CD4-positive, alpha-beta T cell (primary cell): Measurements from ENCODE around the gene PGM5. TPM values are rescaled to one million over a fixed set of nuclear protein-coding genes. Genes with fewer than 3 reads are reported as not detected.

ENCODE experiments used
- ATAC-seq: fragments of 200-7000 bp; cut with Tn5 transposase; one replicate; pipeline ENCODE4 v1.10.0; 2022; ENCODE audit warnings: mild to moderate bottlenecking; ENCODE audit not compliant: poor library complexity
- CTCF ChIA-PET: fragments of 350-600 bp; sonication (Branson Sonifier 250); formaldehyde crosslinking; loops from one replicate; lab custom pipeline; 2021; ENCODE audit warnings: antibody characterized with exemption, inconsistent platforms; lab: Charles Lee
- POLR2A ChIA-PET: fragments of 350-600 bp; sonication (Branson Sonifier 250); formaldehyde crosslinking; loops from one replicate; lab custom pipeline; 2021; ENCODE audit warnings: antibody characterized with exemption, inconsistent platforms; lab: Charles Lee
- DNase-seq, 14 experiments: peaks; one replicate each; pipeline ENCODE4 v3.0.0-alpha.2; 2013 to 2020; ENCODE audit warnings: mixed read lengths in 2 of 14
- H3K27ac ChIP-seq, 2 donors: one replicate each; pipeline versions ENCODE4 v1.5.1 to v1.7.0; 2013; ENCODE audit warnings: low read length in 2 of 2, low read depth in 1 of 2, mild to moderate bottlenecking in 1 of 2
- H3K27me3 ChIP-seq, 2 experiments: 1 replicate in 1 of 2; 2 replicates in 1 of 2; pipeline versions ENCODE4 v1.6.1 to v1.7.0; 2013; ENCODE audit warnings: low read length in 2 of 2, control low read depth in 1 of 2, mild to moderate bottlenecking in 1 of 2, moderate library complexity in 1 of 2; ENCODE audit not compliant: insufficient read depth in 2 of 2, control insufficient read depth in 1 of 2
- H3K36me3 ChIP-seq: one replicate; pipeline ENCODE4 v1.6.1; 2013; ENCODE audit warnings: low read length, control low read depth; ENCODE audit not compliant: insufficient read depth
- H3K4me1 ChIP-seq: one replicate; pipeline ENCODE4 v1.6.1; 2013; ENCODE audit warnings: low read length, control low read depth; ENCODE audit not compliant: insufficient read depth
- H3K4me3 ChIP-seq: one replicate; pipeline ENCODE4 v1.5.1; 2013; ENCODE audit warnings: mild to moderate bottlenecking, low read length, moderate library complexity
- H3K9me3 ChIP-seq, 2 experiments: 1 replicate in 1 of 2; 2 replicates in 1 of 2; pipeline versions ENCODE4 v1.6.1 to v1.7.0; 2013; ENCODE audit warnings: low read length in 2 of 2, mild to moderate bottlenecking in 2 of 2, control low read depth in 1 of 2, moderate library complexity in 1 of 2; ENCODE audit not compliant: control insufficient read depth in 1 of 2, insufficient read depth in 1 of 2
- H3K27ac Mint-ChIP-seq: one replicate; pipeline ENCODE4 v1.8.0; 2020; ENCODE audit warnings: mixed read lengths
- H3K27me3 Mint-ChIP-seq: one replicate; pipeline ENCODE4 v1.8.0; 2021; ENCODE audit warnings: mixed read lengths
- H3K36me3 Mint-ChIP-seq: one replicate; pipeline ENCODE4 v1.8.0; 2021; ENCODE audit warnings: low read depth, mixed read lengths
- H3K4me1 Mint-ChIP-seq: one replicate; pipeline ENCODE4 v1.8.0; 2021; ENCODE audit warnings: low read depth, mixed read lengths
- H3K4me3 Mint-ChIP-seq: one replicate; pipeline ENCODE4 v1.8.0; 2020; ENCODE audit warnings: mild to moderate bottlenecking, mixed read lengths
- H3K9me3 Mint-ChIP-seq: one replicate; pipeline ENCODE4 v1.8.0; 2020; ENCODE audit warnings: mixed read lengths
- CTCF ChIP-seq: fragments of 200-600 bp; IDR thresholded peaks from one replicate; pipeline ENCODE4 v1.8.0; 2022; ENCODE audit warnings: antibody characterized with exemption, mild to moderate bottlenecking
- intact Hi-C, 2 experiments: fragments of 100-400 bp; cut with DNase I in 1 of 2; cut with micrococcal nuclease in 1 of 2; formaldehyde crosslinking; loops; one replicate each; pipeline versions ENCODE4 v1.15.1 to v1.9.0; 2023 to 2025; cut with DNase I, micrococcal nuclease
- total RNA-seq, 174 experiments: library from RNA in 2 of 174; stranded (reverse) in 2 of 174; gene quantifications; one replicate each; pipeline ENCODE4 v1.2.3 and lab custom pipeline; 2021 to 2026

Gene PGM5
- total RNA-seq, 2 experiments from 2014 or later: not detected

- DNase-seq (peak in 13 of 14 experiments; percentile 3 to 69 (median 27)), ATAC-seq (peak; percentile 26)
- ChIA-PET POLR2A (no interaction called here), CTCF (interaction anchor here (1.2 kb wide), 1 partner anchor 13 kb away, joined by 3 read pairs; no protein-coding TSS in a partner anchor)
- no peak overlapping the region for H3K4me3 Mint-ChIP-seq
- no peaks in the 10 kb centered on the region for H3K36me3 ChIP-seq
- H3K27me3 ChIP-seq: peaks cover 6 to 12% of the 10 kb centered on the region in 2 experiments
- no peaks in the 10 kb centered on the region for H3K9me3 ChIP-seq
- intact Hi-C loops: no loop called here
- peaks cover 12% of the 10 kb centered on the region for H3K4me1 ChIP-seq
- no peak overlapping the region for H3K4me3 ChIP-seq
- H3K9me3 Mint-ChIP-seq: no peaks in the 10 kb centered on the region
- peaks cover 41% of the 10 kb centered on the region for H3K27me3 Mint-ChIP-seq
- no peak for TF ChIP-seq CTCF
- peaks cover 12% of the 10 kb centered on the region for H3K4me1 Mint-ChIP-seq
- H3K36me3 Mint-ChIP-seq: no peaks in the 10 kb centered on the region
- no peak overlapping the region for H3K27ac Mint-ChIP-seq
- no peak overlapping the region for H3K27ac ChIP-seq
These were observed 203.8 kb downstream of the PGM5 start for GRCh38 chr9:68560071-68560844.

GRCh38 chr9:68562461-68562860 is 206.1 kb downstream of the PGM5 start:
- TF ChIP-seq CTCF: no peak
- H3K4me3 ChIP-seq: no peak overlapping the region
- DNase-seq (no peak), ATAC-seq (no peak)
- no peaks in the 10 kb centered on the region for H3K36me3 ChIP-seq
- intact Hi-C loops: no loop called here
- H3K4me1 Mint-ChIP-seq: peaks cover 12% of the 10 kb centered on the region
- no peak overlapping the region for H3K27ac ChIP-seq
- no peaks in the 10 kb centered on the region for H3K9me3 Mint-ChIP-seq
- H3K9me3 ChIP-seq: no peaks in the 10 kb centered on the region
- no peak overlapping the region for H3K27ac Mint-ChIP-seq
- ChIA-PET CTCF (no interaction called here), POLR2A (no interaction called here)
- peaks cover 12% of the 10 kb centered on the region for H3K4me1 ChIP-seq
- no peak overlapping the region for H3K4me3 Mint-ChIP-seq
- no peaks in the 10 kb centered on the region for H3K36me3 Mint-ChIP-seq
- peaks cover 6 to 12% of the 10 kb centered on the region in 2 experiments for H3K27me3 ChIP-seq
- H3K27me3 Mint-ChIP-seq: peaks cover 39% of the 10 kb centered on the region

- no peak overlapping the region for H3K27ac ChIP-seq
- no peaks in the 10 kb centered on the region for H3K36me3 ChIP-seq
- no peaks in the 10 kb centered on the region for H3K4me1 ChIP-seq
- ChIA-PET CTCF (no interaction called here), POLR2A (interaction anchor here (1.2 kb wide), 1 partner anchor 468 kb away, joined by 3 read pairs; the partner anchor contains the start of gene FXN)
- H3K27me3 ChIP-seq: peaks cover under 1 to 8% of the 10 kb centered on the region in 2 experiments
- Mint-ChIP-seq H3K27me3 (peaks cover 62% of the 10 kb centered on the region), H3K36me3 (no peaks in the 10 kb centered on the region), H3K27ac (no peak overlapping the region), H3K4me3 (no peak overlapping the region), H3K4me1 (no peaks in the 10 kb centered on the region), H3K9me3 (no peaks in the 10 kb centered on the region)
- no peak for ATAC-seq
- H3K4me3 ChIP-seq: no peak overlapping the region
- H3K9me3 ChIP-seq: no peaks in the 10 kb centered on the region
- intact Hi-C loops: no loop called here
- no peak for TF ChIP-seq CTCF
- no peak for DNase-seq
These were observed 211.2 kb downstream of the PGM5 start for GRCh38 chr9:68567565-68567964.
